ENCODE results near the gene SQSTM1.
A peak's percentile ranks its signal among the peaks of the same experiment; 100 is the strongest.
"Not testable (repeated sequence)": the region's sequence is repeated elsewhere in the genome, so short reads cannot be mapped to it uniquely, and the experiment has no call there.

The SQSTM1 gene

DNA sequence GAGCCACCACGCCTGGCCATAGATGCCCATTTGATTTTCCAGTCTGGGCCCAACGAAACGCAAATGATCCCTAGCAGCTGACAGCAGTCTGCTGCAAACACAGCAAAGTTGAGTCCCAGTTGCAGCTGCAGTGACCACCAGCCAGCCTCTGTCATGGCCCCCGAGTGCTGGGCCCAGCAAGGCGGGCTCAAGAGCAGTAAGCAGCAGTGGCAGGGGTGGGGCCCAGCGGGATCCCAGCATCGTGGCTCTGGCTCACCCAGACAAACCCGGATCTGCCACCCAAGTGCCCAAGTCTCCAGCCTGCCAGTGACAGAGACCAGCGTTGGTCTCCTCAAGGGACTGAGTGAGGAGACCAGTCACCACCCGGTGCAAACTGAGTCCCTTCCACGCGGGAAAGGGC is 33.8 kb upstream of the SQSTM1 start:
- H3K27ac ChIP-seq = no peak overlapping the region
- H3K4me3 ChIP-seq = no peak overlapping the region
- TF ChIP-seq, protein P1, sequence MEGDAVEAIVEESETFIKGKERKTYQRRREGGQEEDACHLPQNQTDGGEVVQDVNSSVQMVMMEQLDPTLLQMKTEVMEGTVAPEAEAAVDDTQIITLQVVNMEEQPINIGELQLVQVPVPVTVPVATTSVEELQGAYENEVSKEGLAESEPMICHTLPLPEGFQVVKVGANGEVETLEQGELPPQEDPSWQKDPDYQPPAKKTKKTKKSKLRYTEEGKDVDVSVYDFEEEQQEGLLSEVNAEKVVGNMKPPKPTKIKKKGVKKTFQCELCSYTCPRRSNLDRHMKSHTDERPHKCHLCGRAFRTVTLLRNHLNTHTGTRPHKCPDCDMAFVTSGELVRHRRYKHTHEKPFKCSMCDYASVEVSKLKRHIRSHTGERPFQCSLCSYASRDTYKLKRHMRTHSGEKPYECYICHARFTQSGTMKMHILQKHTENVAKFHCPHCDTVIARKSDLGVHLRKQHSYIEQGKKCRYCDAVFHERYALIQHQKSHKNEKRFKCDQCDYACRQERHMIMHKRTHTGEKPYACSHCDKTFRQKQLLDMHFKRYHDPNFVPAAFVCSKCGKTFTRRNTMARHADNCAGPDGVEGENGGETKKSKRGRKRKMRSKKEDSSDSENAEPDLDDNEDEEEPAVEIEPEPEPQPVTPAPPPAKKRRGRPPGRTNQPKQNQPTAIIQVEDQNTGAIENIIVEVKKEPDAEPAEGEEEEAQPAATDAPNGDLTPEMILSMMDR (IDR thresholded peaks at IDR 0.05) = no peak
- no peak for DNase-seq (ENCODE audit: low spot score)

DNA sequence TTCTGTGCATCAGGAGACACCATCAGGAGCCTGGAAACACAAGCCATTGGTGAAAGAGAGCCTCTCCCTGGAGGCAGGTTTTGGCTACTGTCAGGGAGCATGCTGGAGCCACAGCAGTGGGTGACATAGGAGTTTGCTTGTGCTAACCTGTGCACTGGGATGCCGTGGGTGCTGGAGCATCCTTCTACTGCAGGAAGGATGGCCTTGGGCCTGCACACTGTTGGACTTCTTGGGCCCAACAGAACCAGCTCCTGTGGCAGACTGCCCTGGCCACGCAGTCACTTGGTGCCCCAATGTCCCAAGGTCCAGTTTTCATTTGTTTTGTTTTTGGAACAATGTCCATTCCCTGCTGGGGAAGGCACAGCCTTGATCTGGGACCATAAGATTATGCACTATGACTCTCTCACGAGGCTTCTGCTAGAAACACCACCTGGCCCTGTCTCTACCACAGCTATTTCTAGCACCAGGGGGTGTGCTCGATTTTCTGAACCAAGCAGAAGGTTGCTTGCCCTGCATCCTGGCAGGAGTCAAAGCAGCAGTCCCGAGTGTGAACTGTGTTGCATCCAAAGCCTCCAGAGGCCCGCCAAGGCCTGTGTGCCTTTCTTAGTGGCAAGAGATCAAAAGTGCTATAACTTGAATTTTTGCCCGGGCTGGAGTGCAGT is 32.4 kb upstream of the SQSTM1 start:
- H3K27ac ChIP-seq = no peak overlapping the region
- TF ChIP-seq, protein P1 (IDR thresholded peaks at IDR 0.05) = no peak
- no peak overlapping the region for H3K4me3 ChIP-seq
- no peak for DNase-seq (ENCODE audit: low spot score)

DNA sequence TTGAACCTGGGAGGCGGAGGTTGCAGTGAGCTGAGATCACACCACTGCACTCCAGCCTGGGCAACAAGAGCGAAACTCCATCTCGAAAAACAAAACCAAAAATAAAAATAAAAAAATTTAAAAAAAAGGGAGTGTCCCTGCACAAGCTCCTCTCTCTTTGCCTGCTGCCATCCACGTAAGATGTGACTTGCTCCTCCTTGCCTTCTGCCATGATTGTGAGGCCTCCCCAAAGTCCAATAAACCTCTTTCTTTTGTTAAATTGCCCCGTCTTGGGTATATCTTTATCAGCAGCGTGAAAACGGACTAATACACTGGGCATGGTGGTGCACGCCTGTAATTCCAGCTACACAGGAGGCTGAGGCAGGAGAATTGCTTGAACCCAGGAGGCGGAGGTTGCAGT is 31.4 kb upstream of the SQSTM1 start:
- H3K4me3 ChIP-seq; DNase-seq (ENCODE audit: low spot score); H3K27ac ChIP-seq: not testable (repeated sequence)

DNA sequence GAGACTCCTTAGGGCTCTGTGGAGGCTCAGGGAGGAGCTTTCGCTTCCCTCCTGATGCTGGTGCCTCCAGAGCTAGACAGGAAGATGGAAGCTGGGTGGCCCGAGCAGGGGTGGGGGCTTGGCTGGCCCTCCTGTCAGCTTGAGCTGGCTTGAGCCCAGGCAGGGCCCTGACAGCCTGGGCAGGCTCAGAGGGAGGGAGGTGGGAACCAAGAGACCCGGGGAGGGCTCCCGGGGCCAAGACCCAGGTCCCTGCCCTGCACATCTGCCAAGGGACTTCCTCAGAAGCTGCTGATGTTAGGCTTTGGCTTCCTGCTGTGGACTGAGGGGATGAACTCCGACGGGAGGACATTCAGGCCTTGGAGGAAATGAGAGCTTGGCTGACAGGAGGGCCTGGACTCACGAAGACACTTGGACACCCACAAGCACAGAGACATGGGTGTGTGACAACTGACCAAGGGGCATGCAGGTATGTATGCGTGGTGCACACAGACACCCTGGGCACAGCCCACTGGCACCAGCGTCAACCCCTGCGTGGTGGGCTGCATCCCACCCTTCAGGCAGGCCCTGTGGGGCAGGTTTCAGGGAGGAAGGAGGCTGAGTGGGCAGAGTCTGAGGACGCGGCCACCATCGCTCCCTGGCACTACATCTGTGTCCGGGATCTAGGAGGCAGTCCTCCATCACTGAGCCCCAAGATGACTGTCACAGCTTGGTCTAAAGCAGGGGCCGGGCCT is 28.7 kb upstream of the SQSTM1 start:
- Histone ChIP-seq H3K4me3 (no peak overlapping the region), H3K27ac (peak overlapping the region; percentile 21 to 89)
- TF ChIP-seq, protein P1 (IDR thresholded peaks at IDR 0.05) = no peak
- DNase-seq (ENCODE audit: low spot score) = no peak

DNA sequence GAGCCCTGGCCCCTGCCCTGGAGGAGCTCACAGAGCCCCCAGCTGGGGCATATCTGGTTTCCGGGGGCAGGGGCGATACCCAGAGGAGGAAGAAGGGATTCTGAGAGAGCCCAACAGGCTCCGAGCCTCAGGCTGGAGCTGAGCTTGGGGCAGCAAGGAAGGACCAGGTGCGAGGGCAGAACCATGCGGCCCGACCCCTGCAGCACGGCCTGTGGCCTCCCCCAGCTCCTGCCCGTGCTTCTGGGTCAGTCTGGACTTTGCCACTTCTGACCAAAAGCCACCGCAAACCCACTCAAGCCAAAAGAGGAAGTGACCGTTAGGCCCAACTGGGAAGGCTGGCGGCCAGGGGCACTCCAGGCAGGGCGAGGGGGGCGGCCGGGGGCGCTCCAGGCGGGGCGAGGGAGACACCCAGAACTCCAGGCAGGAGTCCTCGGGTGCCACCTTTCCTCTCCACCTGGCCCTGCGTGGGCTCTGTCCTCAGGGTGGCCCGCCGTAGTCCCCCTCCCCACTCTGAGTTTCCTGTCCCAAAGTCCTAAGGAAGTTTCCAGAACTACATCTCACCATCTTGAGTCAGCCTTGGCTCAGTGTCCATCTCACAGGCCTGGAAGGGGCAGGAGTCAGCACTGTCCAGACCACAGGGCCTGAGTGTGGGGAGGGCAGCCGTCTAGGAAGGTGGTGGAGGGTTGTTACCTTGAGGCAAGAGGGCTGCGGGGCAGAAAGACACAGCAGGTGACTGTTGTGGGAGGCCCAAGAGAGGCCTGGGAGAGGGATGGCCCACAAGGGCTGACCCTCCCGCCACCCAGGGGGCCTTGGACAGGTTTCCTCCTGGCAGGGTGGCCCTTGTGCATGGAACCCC is 27.9 kb upstream of the SQSTM1 start:
- peak overlapping the region; percentile 89 for H3K4me3 ChIP-seq
- TF ChIP-seq, protein P1 (IDR thresholded peaks at IDR 0.05) = no peak
- DNase-seq (ENCODE audit: low spot score) = no peak
- H3K27ac ChIP-seq = peak overlapping the region; percentile 21 to 89

DNA sequence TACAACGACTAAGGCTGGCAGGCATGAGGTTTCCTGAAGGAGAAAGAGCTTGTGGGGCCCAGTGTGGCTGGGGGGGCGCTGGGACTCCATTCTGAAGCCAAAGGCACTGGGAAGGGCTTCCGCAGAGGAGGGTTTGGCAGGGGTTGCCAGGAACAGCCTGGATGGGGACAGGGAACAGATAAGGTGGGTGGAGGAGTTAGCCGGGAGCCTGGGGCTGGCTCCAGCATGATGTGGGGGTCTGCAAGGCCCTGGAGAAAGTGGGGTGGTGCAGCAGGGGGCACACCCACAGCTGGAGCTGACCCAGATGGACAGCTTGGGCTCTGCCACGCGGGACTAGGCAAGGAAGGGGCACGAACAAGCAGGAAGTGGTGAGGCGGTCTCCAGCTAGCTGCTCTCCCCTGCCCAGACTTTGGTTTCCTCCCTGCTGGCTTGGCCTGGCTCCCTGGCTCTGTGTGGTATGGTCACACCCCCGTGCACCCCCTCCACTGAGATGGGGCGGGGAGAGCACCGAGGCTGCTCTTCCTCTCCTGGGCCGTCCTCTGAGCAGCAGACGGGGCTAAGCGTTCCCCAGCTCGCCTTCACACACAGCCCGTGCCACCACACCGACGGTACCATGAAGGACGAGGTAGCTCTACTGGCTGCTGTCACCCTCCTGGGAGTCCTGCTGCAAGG is 27.1 kb upstream of the SQSTM1 start, which contains the start of gene LTC4S:
TSS of gene LTC4S (plus strand) at position 519 of the 672 bp plus-strand sequence. CDS start at position 614, 95 bp downstream.
- Histone ChIP-seq H3K27ac (peak within 1 kb of the TSS; percentile 21 to 89), H3K4me3 (peak within 1 kb of the TSS; percentile 89)
- no peak for DNase-seq (ENCODE audit: low spot score)
- TF ChIP-seq, protein P1 (IDR thresholded peaks at IDR 0.05) = no peak

DNA sequence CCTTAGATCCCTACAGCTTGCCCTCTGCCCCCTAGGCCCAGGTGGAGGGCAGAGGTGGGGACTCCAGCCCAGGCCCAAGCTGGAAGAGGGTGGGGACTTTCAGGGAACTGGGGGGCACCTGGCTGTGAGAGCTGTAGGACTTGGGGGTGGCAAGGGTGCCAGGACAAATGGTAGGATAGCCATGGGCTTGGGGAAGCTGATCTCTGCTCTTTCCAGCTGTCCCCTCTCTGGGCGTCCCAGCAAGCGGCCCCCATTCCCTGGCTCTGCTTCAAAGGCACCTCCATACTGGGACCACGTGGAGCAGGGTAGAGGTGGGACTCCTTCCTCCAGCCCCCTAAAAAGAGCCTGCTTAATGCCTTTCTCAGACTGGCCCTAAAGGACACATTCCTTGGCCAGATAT is 26.5 kb upstream of the SQSTM1 start:
- TF ChIP-seq, protein P1 (IDR thresholded peaks at IDR 0.05) = no peak
- no peak for DNase-seq (ENCODE audit: low spot score)
- Histone ChIP-seq H3K4me3 (peak overlapping the region; percentile 89), H3K27ac (peak overlapping the region; percentile 21 to 89)
